Measurements from ENCODE around the gene NALCN. TPM values are rescaled to one million over a fixed set of nuclear protein-coding genes. Genes with fewer than 3 reads are reported as not detected.

The NALCN gene
- total and polyA plus RNA-seq, 2 donors (not counting 1 experiment from before 2014, with no cell fraction given): not detected

- Histone ChIP-seq H4K20me1 (ENCODE audit: control insufficient read depth, insufficient read depth, low read length, poor library complexity, severe bottlenecking) (no peaks in the 10 kb centered on the region), H2AFZ (ENCODE audit: insufficient read depth, low read depth, low read length, poor library complexity, severe bottlenecking) (no peak overlapping the region), H3K27me3 (replicated peaks in 1 of 4; ENCODE audit: control extremely low read depth in 1 of 4, control insufficient read depth in 3 of 4, insufficient read depth in 4 of 4, low read length in 3 of 4) (no peaks in the 10 kb centered on the region), H3K27ac (ENCODE audit: low read length in 2 of 2) (no peak overlapping the region), H3K79me2 (ENCODE audit: control insufficient read depth, insufficient read depth, low read length) (no peaks in the 10 kb centered on the region), H3K4me3 (ENCODE audit: control extremely low read depth in 1 of 5, extremely low read depth in 1 of 5, insufficient read depth in 1 of 5, low read depth in 2 of 5, low read length in 4 of 5) (no peak overlapping the region), H3K4me2 (replicated peaks; ENCODE audit: low read depth, low read length, poor library complexity, severe bottlenecking) (no peak overlapping the region), H3K36me3 (replicated peaks in 1 of 2; ENCODE audit: control extremely low read depth in 1 of 2, control insufficient read depth in 1 of 2, extremely low read depth in 1 of 2, insufficient read depth in 2 of 2, low read length in 1 of 2) (no peaks in the 10 kb centered on the region), H3K4me1 (ENCODE audit: control insufficient read depth in 2 of 2, insufficient read depth in 2 of 2, low read length in 2 of 2) (no peaks in the 10 kb centered on the region), H3K9ac (ENCODE audit: low read length) (no peak overlapping the region), H3K9me3 (ENCODE audit: control extremely low read depth in 1 of 3, control insufficient read depth in 2 of 3, insufficient read depth in 1 of 3, low read length in 2 of 3) (no peaks in the 10 kb centered on the region)
- H3K27me3 Mint-ChIP-seq: no peaks in the 10 kb centered on the region
- intact Hi-C loops (cut with micrococcal nuclease): no loop called here
- DNase-seq: no peak
- WGBS (ENCODE audit: insufficient coverage): 96% methylated on average over 5 of the region's 7 CpGs
- no peaks in the 10 kb centered on the region for H3K4me1 Mint-ChIP-seq
- H3K27ac Mint-ChIP-seq: no peak overlapping the region
- no peaks in the 10 kb centered on the region for H3K9me3 Mint-ChIP-seq (ENCODE audit: insufficient read depth)
- TF ChIP-seq CTCF (IDR thresholded peaks at IDR 0.05) (no peak), EZH2 (IDR thresholded peaks at IDR 0.05; ENCODE audit: borderline replicate concordance, insufficient read depth, low read depth, low read length, poor library complexity, severe bottlenecking) (no peak)
- ChIA-PET POLR2A (no interaction called here), CTCF (no interaction called here)
- H3K4me3 Mint-ChIP-seq: no peak overlapping the region
- no peak for ATAC-seq (ENCODE audit: low read depth)
Measured at GRCh38 chr13:101016475-101016874, 399.8 kb downstream of the NALCN start.

- Histone ChIP-seq H3K36me3 (replicated peaks in 1 of 2; ENCODE audit: control extremely low read depth in 1 of 2, control insufficient read depth in 1 of 2, extremely low read depth in 1 of 2, insufficient read depth in 2 of 2, low read length in 1 of 2) (no peaks in the 10 kb centered on the region), H3K9me3 (ENCODE audit: control extremely low read depth in 1 of 3, control insufficient read depth in 2 of 3, insufficient read depth in 1 of 3, low read length in 2 of 3) (no peaks in the 10 kb centered on the region), H2AFZ (ENCODE audit: insufficient read depth, low read depth, low read length, poor library complexity, severe bottlenecking) (no peak overlapping the region), H3K4me1 (ENCODE audit: control insufficient read depth in 2 of 2, insufficient read depth in 2 of 2, low read length in 2 of 2) (no peaks in the 10 kb centered on the region), H3K27me3 (replicated peaks in 1 of 4; ENCODE audit: control extremely low read depth in 1 of 4, control insufficient read depth in 3 of 4, insufficient read depth in 4 of 4, low read length in 3 of 4) (no peaks in the 10 kb centered on the region), H3K4me3 (ENCODE audit: control extremely low read depth in 1 of 5, extremely low read depth in 1 of 5, insufficient read depth in 1 of 5, low read depth in 2 of 5, low read length in 4 of 5) (no peak overlapping the region), H4K20me1 (ENCODE audit: control insufficient read depth, insufficient read depth, low read length, poor library complexity, severe bottlenecking) (no peaks in the 10 kb centered on the region), H3K79me2 (ENCODE audit: control insufficient read depth, insufficient read depth, low read length) (no peaks in the 10 kb centered on the region), H3K4me2 (replicated peaks; ENCODE audit: low read depth, low read length, poor library complexity, severe bottlenecking) (no peak overlapping the region), H3K27ac (ENCODE audit: low read length in 2 of 2) (no peak overlapping the region), H3K9ac (ENCODE audit: low read length) (no peak overlapping the region)
- H3K4me3 Mint-ChIP-seq: no peak overlapping the region
- ATAC-seq (ENCODE audit: low read depth) (no peak), DNase-seq (no peak)
- no peaks in the 10 kb centered on the region for H3K4me1 Mint-ChIP-seq
- intact Hi-C loops (cut with micrococcal nuclease): no loop called here
- 93% methylated on average over 2 of the region's 5 CpGs for WGBS (ENCODE audit: insufficient coverage)
- no peaks in the 10 kb centered on the region for H3K9me3 Mint-ChIP-seq (ENCODE audit: insufficient read depth)
- no peaks in the 10 kb centered on the region for H3K27me3 Mint-ChIP-seq
- TF ChIP-seq CTCF (IDR thresholded peaks at IDR 0.05) (no peak), EZH2 (IDR thresholded peaks at IDR 0.05; ENCODE audit: borderline replicate concordance, insufficient read depth, low read depth, low read length, poor library complexity, severe bottlenecking) (no peak)
- POLR2A ChIA-PET: no interaction called here
- CTCF ChIA-PET: no interaction called here
- H3K27ac Mint-ChIP-seq: no peak overlapping the region
Measured at GRCh38 chr13:101013245-101013644, 403.1 kb downstream of the NALCN start.

Measured in B cell (primary cell).